Endothelial cell of umbilical vein (primary cell): ENCODE results near the gene HPSE2. TPM values are rescaled to one million over a fixed set of nuclear protein-coding genes. Genes with fewer than 3 reads are reported as not detected.

Experiments
- BruUV-seq: library from RNA; stranded (reverse); fragments of 400-500 nt; replicated peaks from 2 replicates; lab custom pipeline; 2021; lab: Mats Ljungman, UMichigan
- CTCF ChIA-PET: fragments of 300-600, 350-600 bp; sonication (Branson Sonifier 250); formaldehyde crosslinking; loops from one replicate; lab custom pipeline; 2021; ENCODE audit warnings: antibody characterized with exemption, inconsistent platforms; lab: Charles Lee
- POLR2A ChIA-PET: fragments of 300-600, 350-600 bp; sonication (Branson Sonifier 250); formaldehyde crosslinking; loops from one replicate; lab custom pipeline; 2021; ENCODE audit warnings: antibody characterized with exemption, inconsistent platforms; lab: Charles Lee
- DNase-seq: peaks from one replicate; pipeline ENCODE4 v3.0.0-alpha.2; 2011; ENCODE audit warnings: low read depth, low spot score
- FAIRE-seq: peaks from 2 replicates; lab custom pipeline; 2011; peaks lifted over from hg19 to GRCh38; lab: Jason Lieb, UNC
- H2AFZ ChIP-seq: 2 replicates; pipeline ENCODE4 v1.6.0; 2012; ENCODE audit warnings: low read depth, low read length, control low read depth, inconsistent platforms
- H3K27ac ChIP-seq: 2 replicates; pipeline ENCODE4 v1.5.1; 2011; ENCODE audit warnings: low read depth, mild to moderate bottlenecking, control low read depth, low read length, moderate library complexity; ENCODE audit not compliant: insufficient read depth
- H3K27me3 ChIP-seq, 2 experiments: 2 replicates each; pipeline versions ENCODE4 v1.6.0 to v1.6.1; 2011; ENCODE audit warnings: low read length in 2 of 2, mixed read lengths in 1 of 2; ENCODE audit not compliant: control insufficient read depth in 2 of 2, insufficient read depth in 2 of 2
- H3K36me3 ChIP-seq, 2 experiments: 2 replicates in 1 of 2; 3 replicates in 1 of 2; pipeline ENCODE4 v1.5.1; 2011; ENCODE audit warnings: low read length in 2 of 2, mild to moderate bottlenecking in 1 of 2, moderate library complexity in 1 of 2; ENCODE audit not compliant: control insufficient read depth in 2 of 2, insufficient read depth in 2 of 2; ENCODE audit errors: extremely low read depth in 1 of 2
- H3K4me1 ChIP-seq: 3 replicates; pipeline ENCODE4 v1.5.1; 2011; ENCODE audit warnings: mild to moderate bottlenecking, low read length; ENCODE audit not compliant: control insufficient read depth, insufficient read depth; ENCODE audit errors: extremely low read depth
- H3K4me2 ChIP-seq: 2 replicates; pipeline ENCODE4 v1.6.1; 2011; ENCODE audit warnings: low read length, control low read depth, mixed read lengths; ENCODE audit not compliant: insufficient read depth
- H3K4me3 ChIP-seq, 3 experiments: fragments of 200-600 bp in 1 of 3; sonication (generic), shearing (Covaris generic) in 1 of 3; replicated peaks in 1 of 3; 2 replicates each; pipeline ENCODE4 v1.5.1; 2011 to 2016; ENCODE audit warnings: control low read depth in 3 of 3, low read length in 3 of 3, mild to moderate bottlenecking in 2 of 3, inconsistent platforms in 1 of 3, low read depth in 1 of 3, moderate library complexity in 1 of 3; ENCODE audit not compliant: insufficient read depth in 1 of 3
- H3K79me2 ChIP-seq: 2 replicates; pipeline ENCODE4 v1.6.0; 2012; ENCODE audit warnings: low read length, inconsistent platforms; ENCODE audit not compliant: control insufficient read depth, insufficient read depth
- H3K9ac ChIP-seq: replicated peaks from 2 replicates; pipeline ENCODE3; 2011; ENCODE audit warnings: low read length, control low read depth; ENCODE audit not compliant: insufficient read depth; ENCODE audit errors: extremely low read depth
- H3K9me1 ChIP-seq: replicated peaks from 3 replicates; pipeline ENCODE4 v1.6.0; 2011; ENCODE audit warnings: mild to moderate bottlenecking, low read length; ENCODE audit not compliant: control insufficient read depth, insufficient read depth; ENCODE audit errors: extremely low read depth
- H3K9me3 ChIP-seq: replicated peaks from 2 replicates; pipeline ENCODE4 v1.5.1; 2012; ENCODE audit warnings: low read length, inconsistent platforms; ENCODE audit not compliant: control insufficient read depth, insufficient read depth
- H4K20me1 ChIP-seq: replicated peaks from 2 replicates; pipeline ENCODE3; 2011; ENCODE audit warnings: mild to moderate bottlenecking, low read length; ENCODE audit not compliant: control insufficient read depth, insufficient read depth; ENCODE audit errors: extremely low read depth
- CTCF ChIP-seq, 2 donors: IDR thresholded peaks; 1 replicate in 1 of 2; 2 replicates in 1 of 2; pipeline ENCODE4 v1.5.1; 2011; ENCODE audit warnings: low read length in 2 of 2, mild to moderate bottlenecking in 2 of 2, moderate library complexity in 2 of 2, control low read depth in 1 of 2, inconsistent platforms in 1 of 2, low read depth in 1 of 2; ENCODE audit not compliant: insufficient read depth in 1 of 2; ENCODE audit errors: extremely low read depth in 1 of 2
- EZH2 ChIP-seq: IDR thresholded peaks from 2 replicates; pipeline ENCODE4 v1.6.1; 2012; ENCODE audit warnings: borderline replicate concordance, low read depth, mild to moderate bottlenecking, moderate library complexity, low read length, inconsistent platforms; ENCODE audit not compliant: severe bottlenecking
- FOS ChIP-seq: IDR thresholded peaks from 2 replicates; pipeline ENCODE4 v1.6.1; 2011; ENCODE audit warnings: mild to moderate bottlenecking, low read length, moderate library complexity, borderline replicate concordance; ENCODE audit not compliant: insufficient read depth
- GATA2 ChIP-seq: IDR thresholded peaks from 2 replicates; pipeline ENCODE4 v1.7.0; 2011; ENCODE audit warnings: low read depth, mild to moderate bottlenecking, moderate library complexity, mixed read lengths, low read length; ENCODE audit not compliant: insufficient read length, insufficient read depth
- JUN ChIP-seq: IDR thresholded peaks from 2 replicates; pipeline ENCODE4 v1.6.1; 2011; ENCODE audit warnings: borderline replicate concordance, low read depth; ENCODE audit not compliant: insufficient read length, insufficient read depth
- MAX ChIP-seq: IDR thresholded peaks from 2 replicates; pipeline ENCODE4 v1.6.1; 2011; ENCODE audit not compliant: insufficient read depth, insufficient read length
- MYC ChIP-seq: IDR thresholded peaks from one replicate; pipeline ENCODE4 v1.6.1; 2011; ENCODE audit warnings: mild to moderate bottlenecking, low read depth, low read length
- POLR2A ChIP-seq: IDR thresholded peaks from 2 replicates; pipeline ENCODE4 v1.6.1; 2012; ENCODE audit warnings: low read depth, mild to moderate bottlenecking, control low read depth, low read length
- POLR2AphosphoS5 ChIP-seq: IDR thresholded peaks from 2 replicates; pipeline ENCODE4 v1.6.1; 2012; ENCODE audit warnings: low read depth, mild to moderate bottlenecking, control low read depth, low read length, moderate library complexity; ENCODE audit not compliant: insufficient read depth
- dilution Hi-C: fragments of 300-500 bp; cut with MboI; formaldehyde crosslinking; loops from one replicate; pipeline ENCODE4 v1.15.0; 2019; ENCODE audit warnings: low sequenced_read_pairs; ENCODE audit not compliant: extremely low pct_ligation_motif_present
- intact Hi-C: fragments of 100-400 bp; cut with micrococcal nuclease; formaldehyde crosslinking; loops from one replicate; pipeline ENCODE4 v1.10.0; 2022
- polyA plus RNA-seq, 4 experiments: library from polyadenylated mRNA; depleted of rRNA in 3 of 4; stranded (reverse) in 3 of 4; unstranded in 1 of 4; fragments of >200 nt; gene quantifications; 2 replicates each; pipeline versions ENCODE4 v1.2.1 to v1.2.3, GENCODE V29; 2011 to 2012; ENCODE audit warnings: missing spikeins in 1 of 4
- total RNA-seq: library from RNA; stranded (reverse); gene quantifications from 2 replicates; pipeline ENCODE4 v1.2.3, GENCODE V29; 2021

Gene HPSE2
- total and polyA plus RNA-seq, 2 donors (not counting 3 experiments of a cell fraction or from before 2014, with no cell fraction given), result not detected

GRCh38 chr10:98971464-98971863 lies 264.2 kb downstream of the HPSE2 start:
- Histone ChIP-seq H2AFZ (no peak overlapping the region), H3K27ac (no peak overlapping the region), H3K9me3 (no peaks in the 10 kb centered on the region), H3K9ac (no peak overlapping the region), H3K79me2 (no peaks in the 10 kb centered on the region), H3K4me1 (no peaks in the 10 kb centered on the region), H3K9me1 (no peaks in the 10 kb centered on the region), H3K4me2 (no peak overlapping the region), H3K4me3 (no peak overlapping the region), H4K20me1 (no peaks in the 10 kb centered on the region), H3K27me3 (no peaks in the 10 kb centered on the region), H3K36me3 (no peaks in the 10 kb centered on the region)
- intact Hi-C loops (no loop called here), dilution Hi-C loops (no loop called here)
- DNase-seq, result no peak
- no TSS peak for BruUV-seq
- no peak for FAIRE-seq
- no peak for TF ChIP-seq MAX
- TF ChIP-seq FOS, result no peak
- no peak for TF ChIP-seq POLR2AphosphoS5
- no peak for TF ChIP-seq POLR2A
- no peak for TF ChIP-seq EZH2
- TF ChIP-seq GATA2, result no peak
- no peak for TF ChIP-seq JUN
- no peak for TF ChIP-seq MYC
- TF ChIP-seq CTCF (IDR thresholded peaks at IDR 0.05; ENCODE audit: extremely low read depth in 1 of 2, insufficient read depth in 1 of 2, low read depth in 1 of 2, low read length in 2 of 2), result no peak
- POLR2A ChIA-PET, result no interaction called here
- CTCF ChIA-PET, result no interaction called here
